ENCODE data around the gene ATE1.

- TF ChIP-seq POLR2A (IDR thresholded peaks at IDR 0.05) (no peak), POLR2AphosphoS5 (IDR thresholded peaks at IDR 0.05; ENCODE audit: insufficient read depth in 1 of 2, low read depth in 1 of 2) (no peak), CTCF (IDR thresholded peaks at IDR 0.05) (no peak)
Observed at GRCh38 chr10:121904888-121905287, 22.9 kb downstream of the ATE1 start.

Measured in vagina (tissue), 2 donors.